Measurements from ENCODE around the gene RAPGEF1.

RAPGEF1 gene

GRCh38 chr9:131594906-131595665 is 144.8 kb downstream of the RAPGEF1 start:
- no peak overlapping the region for H3K27ac ChIP-seq
- no peak for TF ChIP-seq ZFX (IDR thresholded peaks at IDR 0.05; ENCODE audit: borderline replicate concordance)

- TF ChIP-seq CTCF (IDR thresholded peaks at IDR 0.05) (no peak), ZFX (IDR thresholded peaks at IDR 0.05; ENCODE audit: borderline replicate concordance) (no peak)
Measured at GRCh38 chr9:131593936-131594665, 145.8 kb downstream of the RAPGEF1 start.

GRCh38 chr9:131593091-131593820 is 146.6 kb downstream of the RAPGEF1 start:
- TF ChIP-seq ZFX (IDR thresholded peaks at IDR 0.05; ENCODE audit: borderline replicate concordance): no peak
- no peak overlapping the region for H3K27ac ChIP-seq

More at GRCh38 chr9:131593936-131594665, 145.8 kb downstream of the RAPGEF1 start:
- H3K27ac ChIP-seq: no peak overlapping the region

GRCh38 chr9:131591845-131592208 is 148.0 kb downstream of the RAPGEF1 start:
- H3K27ac ChIP-seq: no peak overlapping the region
- TF ChIP-seq ZFX (IDR thresholded peaks at IDR 0.05; ENCODE audit: borderline replicate concordance) (no peak), CTCF (IDR thresholded peaks at IDR 0.05) (no peak)

- TF ChIP-seq ZFX (IDR thresholded peaks at IDR 0.05; ENCODE audit: borderline replicate concordance) (no peak), CTCF (IDR thresholded peaks at IDR 0.05) (peak; percentile 84)
- no peak overlapping the region for H3K27ac ChIP-seq
Measured at GRCh38 chr9:131590907-131591844, 148.7 kb downstream of the RAPGEF1 start.

GRCh38 chr9:131590449-131590848 is 149.4 kb downstream of the RAPGEF1 start:
- no peak overlapping the region for H3K27ac ChIP-seq
- TF ChIP-seq CTCF (IDR thresholded peaks at IDR 0.05) (no peak), ZFX (IDR thresholded peaks at IDR 0.05; ENCODE audit: borderline replicate concordance) (no peak)

- no peak overlapping the region for H3K27ac ChIP-seq
- TF ChIP-seq CTCF (IDR thresholded peaks at IDR 0.05): no peak
- no peak for TF ChIP-seq ZFX (IDR thresholded peaks at IDR 0.05; ENCODE audit: borderline replicate concordance)
Measured at GRCh38 chr9:131589993-131590392, 149.9 kb downstream of the RAPGEF1 start.

All from 22Rv1 (cell line).